ENCODE results near the gene LXN.

LXN gene

DNA sequence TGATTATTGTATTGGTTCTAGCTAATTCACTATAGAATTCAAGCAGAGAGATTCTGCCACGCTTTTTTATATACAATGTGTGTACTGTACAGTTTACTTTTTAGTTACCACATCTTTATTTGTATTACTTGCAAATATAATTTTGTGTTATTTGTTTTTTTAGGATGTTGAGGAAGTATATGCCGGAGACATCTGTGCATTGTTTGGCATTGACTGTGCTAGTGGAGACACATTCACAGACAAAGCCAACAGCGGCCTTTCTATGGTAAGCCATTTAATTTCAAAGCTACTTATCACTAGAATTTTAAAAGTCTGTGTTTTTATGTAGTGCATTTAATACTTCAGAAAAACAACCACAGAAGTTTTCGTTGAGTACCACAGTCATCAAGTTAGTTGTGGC lies 11.7 kb downstream of the LXN start:
- Mint-ChIP-seq H3K27me3 (no peaks in the 10 kb centered on the region), H3K36me3 (ENCODE audit: insufficient read depth) (peaks cover 37% of the 10 kb centered on the region)
- no peak for ATAC-seq (replicated peaks; ENCODE audit: extremely low read depth, poor library complexity, severe bottlenecking)

GRCh38 chr3:158659454-158660237 lies 12.8 kb downstream of the LXN start:
- Mint-ChIP-seq H3K9me3 (no peaks in the 10 kb centered on the region), H3K4me3 (no peak overlapping the region), H3K27me3 (no peaks in the 10 kb centered on the region), H3K36me3 (ENCODE audit: insufficient read depth) (peaks cover 35% of the 10 kb centered on the region), H3K27ac (ENCODE audit: low read depth) (no peak overlapping the region), H3K4me1 (no peaks in the 10 kb centered on the region)
- DNase-seq (ENCODE audit: low spot score in 2 of 2) (peak in 1 of 2 donors; percentile 42), ATAC-seq (replicated peaks; ENCODE audit: extremely low read depth, poor library complexity, severe bottlenecking) (peak; percentile 73)

More for the DNA sequence above, 11.7 kb downstream of the LXN start:
- no peak for DNase-seq (ENCODE audit: low spot score in 2 of 2)
- H3K4me1 Mint-ChIP-seq: no peaks in the 10 kb centered on the region
- no peak overlapping the region for H3K4me3 Mint-ChIP-seq
- no peaks in the 10 kb centered on the region for H3K9me3 Mint-ChIP-seq
- H3K27ac Mint-ChIP-seq (ENCODE audit: low read depth): no peak overlapping the region

DNA sequence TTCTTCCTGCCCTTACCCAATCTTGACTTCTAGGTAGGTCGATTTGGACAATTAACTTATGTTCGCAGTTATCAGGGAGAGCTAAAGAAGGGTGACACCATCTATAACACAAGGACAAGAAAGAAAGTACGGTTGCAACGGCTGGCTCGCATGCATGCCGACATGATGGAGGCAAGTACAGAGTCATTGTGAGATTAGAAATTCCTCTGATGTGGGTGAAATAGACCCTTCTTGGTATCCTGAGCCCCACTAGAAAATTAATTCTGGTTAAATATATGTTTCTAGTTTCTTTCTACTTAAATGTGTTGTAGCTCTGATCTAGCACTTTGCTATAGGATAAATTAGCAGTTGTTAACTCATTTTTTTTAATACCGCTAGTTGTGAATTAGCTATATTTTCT lies 13.6 kb downstream of the LXN start:
- Mint-ChIP-seq H3K27ac (ENCODE audit: low read depth) (no peak overlapping the region), H3K36me3 (ENCODE audit: insufficient read depth) (peaks cover 40% of the 10 kb centered on the region), H3K27me3 (no peaks in the 10 kb centered on the region), H3K9me3 (no peaks in the 10 kb centered on the region), H3K4me1 (no peaks in the 10 kb centered on the region), H3K4me3 (no peak overlapping the region)
- ATAC-seq (replicated peaks; ENCODE audit: extremely low read depth, poor library complexity, severe bottlenecking) (no peak), DNase-seq (ENCODE audit: low spot score in 2 of 2) (no peak)

DNA sequence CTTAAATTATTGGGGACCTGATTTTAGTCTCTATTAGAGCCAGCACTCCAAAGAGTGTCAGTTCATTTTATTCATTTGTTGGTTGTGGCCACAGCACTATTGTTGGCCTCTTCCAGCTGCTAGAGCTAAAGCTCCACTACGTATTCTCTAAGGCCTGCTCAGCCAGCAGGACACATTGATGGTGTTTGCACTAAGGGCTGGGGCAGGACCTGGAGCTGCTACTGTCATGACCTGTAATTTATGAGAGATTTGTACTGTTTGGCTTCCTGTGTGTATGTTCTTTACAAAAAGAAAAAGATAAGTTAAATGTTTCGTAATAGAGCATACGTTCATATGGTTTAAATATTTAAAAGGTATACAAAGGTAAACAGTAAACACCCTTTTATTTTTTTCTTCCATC lies 20.0 kb downstream of the LXN start:
- DNase-seq (ENCODE audit: low spot score in 2 of 2) (no peak), ATAC-seq (replicated peaks; ENCODE audit: extremely low read depth, poor library complexity, severe bottlenecking) (no peak)
- Mint-ChIP-seq H3K4me1 (peaks cover 7% of the 10 kb centered on the region), H3K4me3 (no peak overlapping the region), H3K27ac (ENCODE audit: low read depth) (no peak overlapping the region), H3K27me3 (no peaks in the 10 kb centered on the region), H3K36me3 (ENCODE audit: insufficient read depth) (peaks cover 62% of the 10 kb centered on the region), H3K9me3 (no peaks in the 10 kb centered on the region)

DNA sequence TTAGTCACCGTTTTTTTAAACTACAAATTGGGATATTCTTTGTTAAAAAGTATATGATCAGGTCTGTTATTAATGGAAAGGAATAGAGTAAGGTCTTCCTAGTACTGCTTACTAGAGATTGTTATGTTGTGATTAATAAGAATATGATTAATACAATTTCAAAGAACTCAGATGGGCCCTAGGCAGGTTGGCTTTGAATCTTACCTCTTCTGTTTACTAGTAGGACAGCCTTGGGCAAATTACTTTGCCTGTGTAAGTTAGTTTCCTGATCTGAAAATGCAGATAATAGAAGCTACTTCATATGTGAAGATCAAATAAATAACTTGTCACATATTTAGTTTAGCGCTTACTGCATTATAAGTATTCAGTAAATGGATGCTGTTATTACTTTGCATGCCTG lies 21.3 kb downstream of the LXN start:
- no peak overlapping the region for H3K27ac Mint-ChIP-seq (ENCODE audit: low read depth)
- H3K27me3 Mint-ChIP-seq: no peaks in the 10 kb centered on the region
- ATAC-seq (replicated peaks; ENCODE audit: extremely low read depth, poor library complexity, severe bottlenecking): no peak
- no peak for DNase-seq (ENCODE audit: low spot score in 2 of 2)
- H3K36me3 Mint-ChIP-seq (ENCODE audit: insufficient read depth): peaks cover 63% of the 10 kb centered on the region
- H3K4me1 Mint-ChIP-seq: peaks cover 13% of the 10 kb centered on the region
- H3K4me3 Mint-ChIP-seq: no peak overlapping the region
- H3K9me3 Mint-ChIP-seq: no peaks in the 10 kb centered on the region

DNA sequence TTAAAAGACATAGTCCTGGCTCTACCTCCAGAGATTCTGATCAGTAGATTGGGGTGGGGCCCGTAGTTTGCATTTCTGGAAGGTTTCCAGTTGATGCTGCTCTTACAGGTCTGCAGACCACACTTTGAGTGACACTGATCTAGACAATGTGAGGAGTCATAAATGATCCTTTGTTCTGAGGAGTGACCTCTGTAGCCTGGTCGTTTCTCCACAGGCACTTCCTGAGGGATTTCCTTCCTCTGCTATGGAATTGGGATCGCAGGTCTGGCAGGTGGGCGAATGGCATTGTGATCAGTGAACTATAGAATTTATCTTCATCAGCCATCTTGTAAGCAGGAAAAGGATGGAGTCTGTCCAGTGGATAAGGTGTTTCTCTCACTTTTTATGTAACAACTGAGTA lies 22.7 kb downstream of the LXN start:
- no peaks in the 10 kb centered on the region for H3K9me3 Mint-ChIP-seq
- H3K27me3 Mint-ChIP-seq: no peaks in the 10 kb centered on the region
- H3K36me3 Mint-ChIP-seq (ENCODE audit: insufficient read depth): peaks cover 56% of the 10 kb centered on the region
- no peak for DNase-seq (ENCODE audit: low spot score in 2 of 2)
- peaks cover 26% of the 10 kb centered on the region for H3K4me1 Mint-ChIP-seq
- no peak overlapping the region for H3K27ac Mint-ChIP-seq (ENCODE audit: low read depth)
- ATAC-seq (replicated peaks; ENCODE audit: extremely low read depth, poor library complexity, severe bottlenecking): no peak
- H3K4me3 Mint-ChIP-seq: no peak overlapping the region

DNA sequence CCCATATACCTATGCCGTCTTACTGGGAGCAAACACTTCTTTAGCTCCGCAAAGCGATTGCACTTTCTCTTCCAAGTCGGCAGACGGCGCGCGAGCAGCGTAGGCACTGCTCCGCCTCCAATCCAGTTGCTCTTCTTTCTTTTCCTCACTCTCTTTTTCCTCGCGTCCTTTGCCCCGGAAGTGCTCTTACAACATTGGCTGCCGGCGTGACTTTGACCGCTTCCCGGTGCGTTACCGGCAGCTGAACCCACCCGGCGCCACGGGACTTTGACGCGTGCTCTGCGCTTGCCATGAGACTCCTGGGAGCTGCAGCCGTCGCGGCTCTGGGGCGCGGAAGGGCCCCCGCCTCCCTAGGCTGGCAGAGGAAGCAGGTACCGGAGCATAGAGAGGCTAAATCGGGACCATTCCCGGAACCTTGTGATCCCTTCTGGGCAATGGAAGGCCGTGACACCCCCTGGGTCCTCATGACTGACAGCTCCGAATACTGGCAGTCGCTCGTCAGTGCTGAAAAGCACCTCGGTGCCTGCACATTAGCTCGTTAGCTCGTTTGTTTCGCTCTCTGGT lies 28.0 kb downstream of the LXN start, which contains the start of gene GFM1:
TSS of gene GFM1 (plus strand) at position 183 of the 564 bp plus-strand sequence. CDS start at position 291, 108 bp downstream.
- Mint-ChIP-seq H3K27ac (ENCODE audit: low read depth) (peak within 1 kb of the TSS; percentile 50), H3K36me3 (ENCODE audit: insufficient read depth) (peaks cover 29% of the 10 kb centered on the region), H3K4me1 (peaks cover 50% of the 10 kb centered on the region), H3K9me3 (no peaks in the 10 kb centered on the region), H3K4me3 (peak within 1 kb of the TSS; percentile 88), H3K27me3 (no peaks in the 10 kb centered on the region)
- ATAC-seq (replicated peaks; ENCODE audit: extremely low read depth, poor library complexity, severe bottlenecking): peak; percentile 85
- DNase-seq (ENCODE audit: low spot score in 2 of 2): peak; percentile 75 to 83

GRCh38 chr3:158642474-158643210 lies 29.8 kb downstream of the LXN start:
- Mint-ChIP-seq H3K4me1 (peaks cover 45% of the 10 kb centered on the region), H3K27me3 (no peaks in the 10 kb centered on the region), H3K9me3 (no peaks in the 10 kb centered on the region), H3K4me3 (peak overlapping the region; percentile 32), H3K27ac (ENCODE audit: low read depth) (no peak overlapping the region), H3K36me3 (ENCODE audit: insufficient read depth) (peaks cover 16% of the 10 kb centered on the region)
- DNase-seq (ENCODE audit: low spot score in 2 of 2) (no peak), ATAC-seq (replicated peaks; ENCODE audit: extremely low read depth, poor library complexity, severe bottlenecking) (no peak)

DNA sequence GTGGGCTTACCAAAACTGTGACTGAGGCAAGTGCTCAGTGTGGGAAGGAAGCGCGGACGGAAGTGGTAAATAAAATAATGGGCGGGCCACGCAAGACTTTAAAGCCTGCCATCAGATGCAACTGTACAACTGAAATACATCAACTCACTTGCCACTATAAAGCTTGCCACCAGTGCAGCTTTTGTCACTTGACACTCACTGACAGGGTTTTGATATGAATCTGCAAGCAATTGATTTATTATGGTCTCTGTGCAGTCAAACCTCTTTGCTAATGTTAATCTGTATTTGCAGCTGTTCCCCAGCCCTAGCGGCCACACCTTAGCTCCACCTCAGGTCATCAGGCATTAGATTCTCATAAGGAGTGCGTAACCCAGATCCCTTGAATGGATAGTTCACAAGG lies 30.4 kb downstream of the LXN start:
- Mint-ChIP-seq H3K27ac (ENCODE audit: low read depth) (no peak overlapping the region), H3K4me1 (peaks cover 43% of the 10 kb centered on the region), H3K9me3 (no peaks in the 10 kb centered on the region), H3K27me3 (no peaks in the 10 kb centered on the region), H3K4me3 (peak overlapping the region; percentile 13), H3K36me3 (ENCODE audit: insufficient read depth) (peaks cover 12% of the 10 kb centered on the region)
- ATAC-seq (replicated peaks; ENCODE audit: extremely low read depth, poor library complexity, severe bottlenecking): no peak
- no peak for DNase-seq (ENCODE audit: low spot score in 2 of 2)

DNA sequence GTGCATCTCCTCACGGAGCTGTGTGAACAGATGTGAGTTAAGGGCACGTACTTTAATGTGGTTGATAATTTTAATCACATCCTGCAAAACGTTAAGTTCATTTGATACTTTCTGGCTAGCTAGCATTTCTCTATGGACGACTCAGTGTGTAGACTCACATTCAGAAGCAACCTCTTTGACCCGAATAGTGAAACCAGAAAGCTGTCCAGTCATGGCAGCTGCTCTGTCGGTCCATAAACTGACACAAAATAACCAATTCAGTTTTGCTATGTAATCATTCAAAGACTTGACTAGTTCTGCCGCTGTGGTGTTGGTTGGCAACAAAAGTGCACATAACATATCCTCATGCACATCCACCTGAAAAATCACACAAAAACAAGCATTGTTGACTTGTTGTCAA lies 31.8 kb downstream of the LXN start:
- ATAC-seq (replicated peaks; ENCODE audit: extremely low read depth, poor library complexity, severe bottlenecking) (no peak), DNase-seq (ENCODE audit: low spot score in 2 of 2) (no peak)
- H3K9me3 Mint-ChIP-seq: no peaks in the 10 kb centered on the region
- H3K4me1 Mint-ChIP-seq: peaks cover 32% of the 10 kb centered on the region
- no peaks in the 10 kb centered on the region for H3K27me3 Mint-ChIP-seq
- no peak overlapping the region for H3K27ac Mint-ChIP-seq (ENCODE audit: low read depth)
- no peak overlapping the region for H3K4me3 Mint-ChIP-seq
- peaks cover 9% of the 10 kb centered on the region for H3K36me3 Mint-ChIP-seq (ENCODE audit: insufficient read depth)

DNA sequence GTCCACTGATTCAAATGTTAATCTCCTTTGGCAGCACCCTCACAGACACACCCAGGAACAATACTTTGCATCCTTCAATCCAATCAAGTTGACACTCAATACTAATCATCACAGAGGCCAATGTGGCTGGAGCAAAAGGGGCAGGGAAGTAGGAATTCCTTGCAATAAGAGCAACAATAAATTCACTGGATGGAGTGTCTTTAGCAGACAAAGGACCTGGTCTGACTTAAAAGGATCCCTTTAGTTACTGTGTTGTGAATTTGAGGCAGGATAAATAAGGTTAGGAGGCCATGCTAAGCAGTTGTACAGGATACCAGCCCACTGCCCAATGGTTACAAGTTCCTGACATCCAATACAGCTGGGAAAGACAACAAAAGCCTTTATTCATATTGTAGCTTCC lies 40.5 kb downstream of the LXN start:
- no peaks in the 10 kb centered on the region for H3K4me1 Mint-ChIP-seq
- H3K4me3 Mint-ChIP-seq: no peak overlapping the region
- DNase-seq (ENCODE audit: low spot score in 2 of 2): no peak
- no peaks in the 10 kb centered on the region for H3K9me3 Mint-ChIP-seq
- H3K27me3 Mint-ChIP-seq: peaks cover 49% of the 10 kb centered on the region
- no peak for ATAC-seq (replicated peaks; ENCODE audit: extremely low read depth, poor library complexity, severe bottlenecking)
- H3K36me3 Mint-ChIP-seq (ENCODE audit: insufficient read depth): peaks cover 2% of the 10 kb centered on the region
- no peak overlapping the region for H3K27ac Mint-ChIP-seq (ENCODE audit: low read depth)

GRCh38 chr3:158625881-158626280 lies 46.6 kb downstream of the LXN start:
- no peak for ATAC-seq (replicated peaks; ENCODE audit: extremely low read depth, poor library complexity, severe bottlenecking)

More at GRCh38 chr3:158625881-158626280, 46.6 kb downstream of the LXN start:
- Mint-ChIP-seq H3K36me3 (ENCODE audit: insufficient read depth) (no peaks in the 10 kb centered on the region), H3K27me3 (peaks cover 64% of the 10 kb centered on the region), H3K4me3 (no peak overlapping the region), H3K9me3 (no peaks in the 10 kb centered on the region), H3K27ac (ENCODE audit: low read depth) (no peak overlapping the region), H3K4me1 (no peaks in the 10 kb centered on the region)
- DNase-seq (ENCODE audit: low spot score in 2 of 2): no peak

Measured in central memory CD8-positive, alpha-beta T cell (primary cell).